ENCODE data around the gene MPDZ.

GRCh38 chr9:13209498-13209897, 70.0 kb downstream of the MPDZ start:
- no peak for TF ChIP-seq CTCF (conservative IDR thresholded peaks at IDR 0.05)
- TF ChIP-seq EZH2 (IDR thresholded peaks at IDR 0.05; ENCODE audit: low read depth): no peak
